ENCODE results near the gene CCDC91. TPM values are rescaled to one million over a fixed set of nuclear protein-coding genes. Genes with fewer than 3 reads are reported as not detected.

CCDC91 gene
- total RNA-seq, 6 experiments from 2014 or later: 10.0 to 21.5 (median 13.9) TPM

DNA sequence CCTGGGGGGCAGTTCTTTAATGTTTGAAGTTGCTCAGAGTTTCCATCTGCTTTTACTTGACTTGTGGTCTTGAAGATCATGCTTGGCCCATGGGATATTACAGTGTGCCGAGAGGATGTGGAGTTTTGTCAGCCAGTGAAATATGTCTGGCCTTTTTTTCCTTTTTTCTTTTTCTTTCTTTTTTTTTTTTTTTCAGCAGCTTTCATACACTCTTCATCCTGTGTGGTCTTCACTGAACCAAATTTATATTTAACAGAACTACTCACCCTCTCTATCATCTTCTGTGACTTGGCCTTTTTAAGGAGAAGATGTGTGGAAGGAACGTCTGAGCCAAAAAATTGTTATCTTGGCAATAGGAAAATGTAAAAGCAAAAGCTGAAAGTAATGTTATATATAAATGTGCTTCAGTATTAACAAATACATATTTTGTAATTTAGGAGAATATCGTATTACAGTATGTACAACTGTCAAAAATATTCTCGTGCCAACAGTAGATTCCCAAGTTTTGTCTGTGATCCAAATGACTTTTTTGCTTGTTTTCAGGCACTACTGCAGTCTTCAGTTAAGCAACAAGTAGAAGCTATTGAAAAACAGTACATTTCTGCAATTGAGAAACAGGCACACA lies 200.6 kb downstream of the CCDC91 start:
- intact Hi-C loops (cut with DNase I): no loop called here
- TF ChIP-seq, protein P1, sequence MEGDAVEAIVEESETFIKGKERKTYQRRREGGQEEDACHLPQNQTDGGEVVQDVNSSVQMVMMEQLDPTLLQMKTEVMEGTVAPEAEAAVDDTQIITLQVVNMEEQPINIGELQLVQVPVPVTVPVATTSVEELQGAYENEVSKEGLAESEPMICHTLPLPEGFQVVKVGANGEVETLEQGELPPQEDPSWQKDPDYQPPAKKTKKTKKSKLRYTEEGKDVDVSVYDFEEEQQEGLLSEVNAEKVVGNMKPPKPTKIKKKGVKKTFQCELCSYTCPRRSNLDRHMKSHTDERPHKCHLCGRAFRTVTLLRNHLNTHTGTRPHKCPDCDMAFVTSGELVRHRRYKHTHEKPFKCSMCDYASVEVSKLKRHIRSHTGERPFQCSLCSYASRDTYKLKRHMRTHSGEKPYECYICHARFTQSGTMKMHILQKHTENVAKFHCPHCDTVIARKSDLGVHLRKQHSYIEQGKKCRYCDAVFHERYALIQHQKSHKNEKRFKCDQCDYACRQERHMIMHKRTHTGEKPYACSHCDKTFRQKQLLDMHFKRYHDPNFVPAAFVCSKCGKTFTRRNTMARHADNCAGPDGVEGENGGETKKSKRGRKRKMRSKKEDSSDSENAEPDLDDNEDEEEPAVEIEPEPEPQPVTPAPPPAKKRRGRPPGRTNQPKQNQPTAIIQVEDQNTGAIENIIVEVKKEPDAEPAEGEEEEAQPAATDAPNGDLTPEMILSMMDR (IDR thresholded peaks at IDR 0.05): no peak
- TF ChIP-seq POLR2A (IDR thresholded peaks at IDR 0.05): no peak
- Histone ChIP-seq H3K4me3 (no peak overlapping the region), H3K27me3 (no peaks in the 10 kb centered on the region), H3K36me3 (no peaks in the 10 kb centered on the region), H3K4me1 (no peaks in the 10 kb centered on the region), H3K27ac (no peak overlapping the region), H3K9me3 (no peaks in the 10 kb centered on the region)
- DNase-seq (no peak), ATAC-seq (no peak)
- 76% methylated on average over 4 of the region's 4 CpGs for WGBS (ENCODE audit: insufficient coverage, low coverage, low lambda C conversion rate, missing lambda C conversion rate)

- H3K9me3 ChIP-seq: no peaks in the 10 kb centered on the region
- no peak for DNase-seq
- intact Hi-C loops (cut with DNase I): no loop called here
- no peak overlapping the region for H3K27ac ChIP-seq
- no peak overlapping the region for H3K4me3 ChIP-seq
- TF ChIP-seq POLR2A (IDR thresholded peaks at IDR 0.05): no peak
- TF ChIP-seq, protein P1 (IDR thresholded peaks at IDR 0.05): no peak
- ATAC-seq: no peak
- H3K36me3 ChIP-seq: no peaks in the 10 kb centered on the region
- H3K27me3 ChIP-seq: no peaks in the 10 kb centered on the region
- WGBS (ENCODE audit: insufficient coverage, low coverage, low lambda C conversion rate, missing lambda C conversion rate): 90% methylated on average over 1 of the region's 1 CpG
- no peaks in the 10 kb centered on the region for H3K4me1 ChIP-seq
These were observed 219.6 kb downstream of the CCDC91 start for GRCh38 chr12:28409892-28410291.

DNA sequence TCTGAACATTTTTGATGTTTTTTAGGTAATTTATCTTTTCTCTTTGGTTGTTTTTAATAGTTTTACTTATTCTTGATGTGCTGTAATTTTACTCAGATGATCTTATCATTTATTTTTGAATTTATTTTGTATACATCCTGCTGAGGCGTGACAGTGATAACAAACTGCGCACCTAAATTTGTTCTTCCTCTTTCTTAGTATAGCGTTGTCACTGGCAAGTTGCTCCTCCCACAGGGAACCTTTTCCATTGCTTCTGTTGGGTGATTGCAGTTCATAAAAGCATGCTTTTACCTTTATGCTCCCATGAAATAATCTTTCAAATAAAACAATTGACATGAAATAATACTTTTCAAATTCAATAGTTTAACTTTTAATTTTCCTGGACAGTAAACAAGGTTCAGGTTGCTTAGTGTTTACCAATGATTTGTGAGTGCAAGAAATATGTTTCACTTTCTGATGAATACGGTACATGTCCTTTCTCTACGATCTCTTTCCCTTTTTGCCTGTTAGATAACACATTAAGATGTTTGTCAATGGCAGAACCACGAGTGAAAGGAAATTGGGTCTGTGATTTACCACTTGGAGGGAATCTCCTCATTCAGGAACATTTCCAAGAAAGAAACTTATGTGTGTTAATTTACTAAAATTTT lies 223.3 kb downstream of the CCDC91 start:
- TF ChIP-seq, protein P1 (IDR thresholded peaks at IDR 0.05): no peak
- ATAC-seq: no peak
- DNase-seq: no peak
- intact Hi-C loops (cut with DNase I): no loop called here
- WGBS (ENCODE audit: insufficient coverage, low coverage, low lambda C conversion rate, missing lambda C conversion rate): 84% methylated on average over 6 of the region's 6 CpGs
- H3K4me3 ChIP-seq: no peak overlapping the region
- no peak overlapping the region for H3K27ac ChIP-seq
- H3K4me1 ChIP-seq: no peaks in the 10 kb centered on the region
- H3K27me3 ChIP-seq: no peaks in the 10 kb centered on the region
- no peaks in the 10 kb centered on the region for H3K9me3 ChIP-seq
- no peaks in the 10 kb centered on the region for H3K36me3 ChIP-seq

- Histone ChIP-seq H3K9me3 (no peaks in the 10 kb centered on the region), H3K4me3 (no peak overlapping the region), H3K27me3 (no peaks in the 10 kb centered on the region), H3K36me3 (no peaks in the 10 kb centered on the region), H3K4me1 (no peaks in the 10 kb centered on the region), H3K27ac (no peak overlapping the region)
- WGBS (ENCODE audit: insufficient coverage, low coverage, low lambda C conversion rate, missing lambda C conversion rate): 33% methylated on average over 1 of the region's 1 CpG
- DNase-seq: no peak
- intact Hi-C loops (cut with DNase I): no loop called here
- no peak for TF ChIP-seq POLR2A (IDR thresholded peaks at IDR 0.05)
- TF ChIP-seq, protein P1 (IDR thresholded peaks at IDR 0.05): no peak
- no peak for ATAC-seq
These were observed 225.5 kb downstream of the CCDC91 start for GRCh38 chr12:28415755-28416154.
